Vagina (tissue), 2 donors: ENCODE results near the gene SLC12A7. TPM values are rescaled to one million over a fixed set of nuclear protein-coding genes. Genes with fewer than 3 reads are reported as not detected.
A peak's percentile ranks its signal among the peaks of the same experiment; 100 is the strongest.

Experiments used
- DNase-seq, 2 donors: peaks; one replicate each; pipeline ENCODE4 v3.0.0-alpha.2; 2017; ENCODE audit errors: extremely low spot score in 2 of 2
- H3K27ac ChIP-seq: fragments of 200-600 bp; sonication (generic); one replicate; pipeline ENCODE4 v1.5.1; 2019
- H3K27me3 ChIP-seq: fragments of 200-600 bp; sonication (generic); one replicate; pipeline ENCODE4 v1.5.1; 2019
- H3K36me3 ChIP-seq, 2 donors: fragments of 200-600 bp; sonication (generic); one replicate each; pipeline ENCODE4 v1.5.1; 2017 to 2019
- H3K4me1 ChIP-seq: fragments of 200-600 bp; sonication (generic); one replicate; pipeline ENCODE4 v1.5.1; 2019
- H3K4me3 ChIP-seq, 2 donors: fragments of 200-600 bp; sonication (generic); 1 replicate in 1 of 2; 2 replicates in 1 of 2; pipeline ENCODE4 v1.5.1; 2016 to 2019
- H3K9me3 ChIP-seq: fragments of 200-600 bp; sonication (generic); one replicate; pipeline ENCODE4 v1.5.1; 2019
- CTCF ChIP-seq, 3 experiments: fragments of 450-650 bp in 2 of 3; fragments of 200-600 bp in 1 of 3; sonication (generic) in 1 of 3; IDR thresholded peaks; one replicate each; pipeline ENCODE4 v1.5.1; 2017 to 2019; ENCODE audit warnings: antibody characterized with exemption in 3 of 3, mild to moderate bottlenecking in 2 of 3, moderate library complexity in 2 of 3
- POLR2A ChIP-seq, 2 donors: fragments of 450-650 bp; IDR thresholded peaks; one replicate each; pipeline ENCODE4 v1.6.1; 2017; ENCODE audit warnings: antibody characterized with exemption in 2 of 2, mild to moderate bottlenecking in 2 of 2, moderate library complexity in 2 of 2
- POLR2AphosphoS5 ChIP-seq, 2 donors: sonication (generic); formaldehyde crosslinking; IDR thresholded peaks; one replicate each; pipeline ENCODE4 v1.9.0; 2017; ENCODE audit warnings: antibody characterized with exemption in 2 of 2, mild to moderate bottlenecking in 2 of 2, low read depth in 1 of 2; ENCODE audit not compliant: insufficient read depth in 1 of 2
- intact Hi-C: fragments of 100-400 bp; cut with DNase I; formaldehyde crosslinking; loops from one replicate; pipeline ENCODE4 v1.15.1; 2023
- total RNA-seq: library from RNA; depleted of rRNA; stranded (reverse); fragments of >200 nt; gene quantifications from one replicate; pipeline ENCODE4 v1.2.3, GENCODE V29; 2016

Gene SLC12A7
- total RNA-seq, 1 donor from 2014 or later = 21.6 TPM

- H3K9me3 ChIP-seq = no peaks in the 10 kb centered on the region
- H3K36me3 ChIP-seq = no peaks in the 10 kb centered on the region
- DNase-seq = no peak
- intact Hi-C loops = no loop called here
- peak overlapping the region; percentile 54 for H3K27ac ChIP-seq
- TF ChIP-seq POLR2A (IDR thresholded peaks at IDR 0.05) (no peak), CTCF (IDR thresholded peaks at IDR 0.05) (no peak), POLR2AphosphoS5 (IDR thresholded peaks at IDR 0.05; ENCODE audit: insufficient read depth in 1 of 2, low read depth in 1 of 2) (no peak)
- peaks cover 11% of the 10 kb centered on the region for H3K4me1 ChIP-seq
- H3K4me3 ChIP-seq = no peak overlapping the region
- no peaks in the 10 kb centered on the region for H3K27me3 ChIP-seq
Measured at GRCh38 chr5:1124205-1125029, 12.6 kb upstream of the SLC12A7 start.

GRCh38 chr5:1123418-1124147 is 11.7 kb upstream of the SLC12A7 start:
- Histone ChIP-seq H3K27ac (no peak overlapping the region), H3K27me3 (no peaks in the 10 kb centered on the region), H3K4me1 (peaks cover 18% of the 10 kb centered on the region), H3K36me3 (no peaks in the 10 kb centered on the region), H3K9me3 (no peaks in the 10 kb centered on the region), H3K4me3 (no peak overlapping the region)
- DNase-seq = no peak
- no peak for TF ChIP-seq POLR2AphosphoS5 (IDR thresholded peaks at IDR 0.05; ENCODE audit: insufficient read depth in 1 of 2, low read depth in 1 of 2)
- no peak for TF ChIP-seq POLR2A (IDR thresholded peaks at IDR 0.05)
- no peak for TF ChIP-seq CTCF (IDR thresholded peaks at IDR 0.05)
- intact Hi-C loops = no loop called here

- intact Hi-C loops = no loop called here
- Histone ChIP-seq H3K4me3 (no peak overlapping the region), H3K36me3 (no peaks in the 10 kb centered on the region), H3K4me1 (peaks cover 27% of the 10 kb centered on the region), H3K27me3 (no peaks in the 10 kb centered on the region), H3K9me3 (no peaks in the 10 kb centered on the region), H3K27ac (no peak overlapping the region)
- TF ChIP-seq CTCF (IDR thresholded peaks at IDR 0.05) = no peak
- no peak for TF ChIP-seq POLR2A (IDR thresholded peaks at IDR 0.05)
- no peak for TF ChIP-seq POLR2AphosphoS5 (IDR thresholded peaks at IDR 0.05; ENCODE audit: insufficient read depth in 1 of 2, low read depth in 1 of 2)
- DNase-seq = no peak
Measured at GRCh38 chr5:1122511-1123294, 10.8 kb upstream of the SLC12A7 start.

- intact Hi-C loops = no loop called here
- Histone ChIP-seq H3K27me3 (no peaks in the 10 kb centered on the region), H3K36me3 (no peaks in the 10 kb centered on the region), H3K27ac (no peak overlapping the region), H3K4me3 (no peak overlapping the region), H3K9me3 (no peaks in the 10 kb centered on the region), H3K4me1 (peaks cover 34% of the 10 kb centered on the region)
- TF ChIP-seq POLR2A (IDR thresholded peaks at IDR 0.05) (no peak), POLR2AphosphoS5 (IDR thresholded peaks at IDR 0.05; ENCODE audit: insufficient read depth in 1 of 2, low read depth in 1 of 2) (no peak), CTCF (IDR thresholded peaks at IDR 0.05) (no peak)
- DNase-seq = no peak
Measured at GRCh38 chr5:1121891-1122290, 10.0 kb upstream of the SLC12A7 start.
